GM19025 (cell line): ENCODE measurements around the gene ACOT11.
"Not testable (repeated sequence)": the region's sequence is repeated elsewhere in the genome, so short reads cannot be mapped to it uniquely, and the experiment has no call there.

Experiments
- ATAC-seq: cut with Tn5 transposase; IDR thresholded peaks from one replicate; pipeline ENCODE4 v1.9.1; 2021; ENCODE audit warnings: mild to moderate bottlenecking, low read depth, moderate library complexity; ENCODE audit not compliant: unreplicated experiment

Gene ACOT11

GRCh38 chr1:54606990-54607325 lies 58.9 kb downstream of the ACOT11 start:
- no peak for ATAC-seq

- no peak for ATAC-seq
These were observed 60.0 kb downstream of the ACOT11 start for GRCh38 chr1:54607821-54608565.

DNA sequence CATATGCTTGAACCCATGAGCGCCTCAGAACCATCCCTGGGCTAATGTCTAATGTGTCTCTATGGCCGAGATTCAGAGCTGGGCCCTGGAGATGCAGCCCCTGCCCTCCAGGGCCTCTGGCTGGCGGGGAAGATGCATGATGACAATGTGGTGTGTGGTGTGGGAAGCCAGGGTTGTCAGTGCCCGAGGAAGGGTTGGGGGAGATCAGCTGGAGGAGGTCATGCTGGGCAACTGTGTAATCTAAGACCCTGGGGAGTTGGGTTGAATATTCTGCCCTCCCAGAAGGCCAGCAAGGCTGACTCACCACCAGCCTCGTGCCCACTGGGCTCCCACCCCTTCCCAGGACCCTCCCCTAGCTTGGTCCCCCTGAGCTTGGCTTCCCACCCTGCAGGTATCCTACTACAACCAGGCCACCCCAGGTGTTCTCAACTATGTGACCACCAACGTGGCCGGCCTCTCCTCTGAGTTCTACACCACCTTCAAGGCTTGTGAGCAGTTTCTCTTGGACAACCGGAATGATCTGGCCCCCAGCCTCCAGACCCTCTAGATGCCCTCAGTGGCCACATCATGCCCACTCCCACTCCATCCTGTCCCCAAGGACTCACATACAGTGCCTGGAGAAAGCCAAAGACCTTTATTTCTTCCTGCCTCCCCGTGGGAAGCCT lies 60.7 kb downstream of the ACOT11 start:
- ATAC-seq: no peak

DNA sequence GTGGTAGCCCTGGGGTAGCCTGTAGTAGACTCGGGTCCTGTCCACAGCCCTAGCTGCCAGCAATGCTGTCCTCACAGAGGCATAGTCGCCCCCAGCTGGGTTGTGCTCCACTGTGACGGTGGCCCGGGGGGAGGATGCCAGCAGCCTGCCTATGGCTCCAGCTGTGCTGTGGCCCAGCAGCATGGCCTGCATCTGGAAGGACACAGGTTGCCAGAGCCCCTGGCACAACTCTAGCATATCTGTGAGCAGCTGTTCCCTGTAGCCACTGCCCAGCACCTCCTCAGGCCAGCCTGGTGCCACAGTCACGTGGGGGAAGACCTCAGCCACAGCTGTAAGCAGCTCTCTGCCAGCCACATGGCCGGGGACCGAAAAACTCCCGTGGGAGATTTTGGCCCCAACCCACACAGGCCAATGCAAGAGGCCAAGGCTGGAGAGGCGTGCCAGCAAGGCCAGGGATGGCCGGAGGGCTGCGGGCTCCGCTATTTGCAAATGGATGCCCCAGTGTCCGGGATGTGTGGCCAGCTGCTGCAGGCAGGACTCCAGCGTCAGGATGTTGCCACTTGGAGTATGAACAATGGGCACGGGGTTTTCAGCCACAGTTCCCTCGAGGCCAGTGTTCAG lies 61.4 kb downstream of the ACOT11 start:
- no peak for ATAC-seq

GRCh38 chr1:54610048-54610447 lies 62.0 kb downstream of the ACOT11 start:
- ATAC-seq: no peak

- ATAC-seq: no peak
These were observed 62.9 kb downstream of the ACOT11 start for GRCh38 chr1:54610601-54611580.

DNA sequence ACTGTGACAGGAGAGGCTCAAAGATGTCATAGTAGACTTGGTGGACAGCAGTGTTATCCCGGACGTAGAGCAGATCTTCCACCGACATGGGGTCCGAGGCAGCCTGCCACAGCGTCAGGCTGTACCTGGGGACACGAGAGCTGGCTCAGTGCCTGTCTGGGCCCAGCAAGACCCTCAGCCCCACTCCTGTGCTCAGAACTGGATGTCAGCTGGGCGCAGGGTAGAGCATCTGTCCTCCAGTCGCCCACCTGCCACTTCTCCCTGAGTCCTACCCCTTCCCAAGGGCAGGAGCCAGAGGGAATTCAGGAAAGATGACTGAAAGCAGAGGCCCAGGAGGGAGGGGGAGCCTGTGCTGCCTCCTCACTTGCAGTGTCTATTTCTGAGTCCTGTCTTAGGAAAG lies 63.6 kb downstream of the ACOT11 start:
- ATAC-seq: no peak

DNA sequence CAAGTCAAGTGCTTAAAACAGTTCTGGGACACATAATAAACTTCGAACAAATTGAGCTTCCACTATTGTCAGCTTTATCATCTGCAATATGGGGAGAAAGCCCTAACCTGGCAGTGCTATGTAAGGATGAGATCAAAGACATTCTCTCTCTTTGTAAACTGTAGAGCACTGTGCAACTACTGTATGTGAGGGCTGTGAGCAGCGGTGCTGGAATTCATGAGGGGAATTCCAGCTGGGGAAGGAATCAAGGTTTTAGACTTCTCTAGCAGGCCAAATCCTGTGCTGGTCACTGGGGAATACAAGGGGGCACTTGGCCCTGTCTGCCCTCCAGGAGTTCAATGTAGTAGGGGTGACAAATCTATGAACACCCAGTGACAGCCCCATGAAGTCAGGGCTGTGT lies 66.0 kb downstream of the ACOT11 start:
- no peak for ATAC-seq

DNA sequence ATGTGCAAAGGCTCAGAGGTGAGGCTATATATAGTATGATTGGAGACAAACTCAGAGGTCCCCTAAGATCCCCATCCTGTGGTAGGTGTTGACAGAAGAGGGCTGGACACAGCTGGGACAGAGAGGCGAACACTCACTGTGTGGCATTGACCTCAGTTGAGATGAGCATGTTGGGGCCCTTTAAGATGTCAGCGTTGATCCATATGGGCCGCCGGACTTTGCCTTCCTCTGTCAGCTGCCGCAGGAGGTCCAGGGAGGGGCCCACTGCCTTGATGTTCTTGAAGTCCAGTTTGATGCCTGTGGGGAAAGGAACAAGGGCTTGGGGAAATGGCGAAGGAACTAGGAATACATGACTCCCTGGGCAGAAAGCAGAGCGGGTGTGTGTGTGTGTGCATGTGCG lies 66.5 kb downstream of the ACOT11 start:
- ATAC-seq: no peak

GRCh38 chr1:54615531-54616279 lies 67.7 kb downstream of the ACOT11 start:
- ATAC-seq: no peak

GRCh38 chr1:54619749-54620148 lies 71.7 kb downstream of the ACOT11 start:
- ATAC-seq: no peak

- ATAC-seq: no peak
These were observed 75.4 kb downstream of the ACOT11 start, which contains the start of gene FAM151A for GRCh38 chr1:54623216-54624007. Gene FAM151A, minus strand, starts transcription at chr1:54623525. Its CDS starts 130 bp downstream, at chr1:54623395.

DNA sequence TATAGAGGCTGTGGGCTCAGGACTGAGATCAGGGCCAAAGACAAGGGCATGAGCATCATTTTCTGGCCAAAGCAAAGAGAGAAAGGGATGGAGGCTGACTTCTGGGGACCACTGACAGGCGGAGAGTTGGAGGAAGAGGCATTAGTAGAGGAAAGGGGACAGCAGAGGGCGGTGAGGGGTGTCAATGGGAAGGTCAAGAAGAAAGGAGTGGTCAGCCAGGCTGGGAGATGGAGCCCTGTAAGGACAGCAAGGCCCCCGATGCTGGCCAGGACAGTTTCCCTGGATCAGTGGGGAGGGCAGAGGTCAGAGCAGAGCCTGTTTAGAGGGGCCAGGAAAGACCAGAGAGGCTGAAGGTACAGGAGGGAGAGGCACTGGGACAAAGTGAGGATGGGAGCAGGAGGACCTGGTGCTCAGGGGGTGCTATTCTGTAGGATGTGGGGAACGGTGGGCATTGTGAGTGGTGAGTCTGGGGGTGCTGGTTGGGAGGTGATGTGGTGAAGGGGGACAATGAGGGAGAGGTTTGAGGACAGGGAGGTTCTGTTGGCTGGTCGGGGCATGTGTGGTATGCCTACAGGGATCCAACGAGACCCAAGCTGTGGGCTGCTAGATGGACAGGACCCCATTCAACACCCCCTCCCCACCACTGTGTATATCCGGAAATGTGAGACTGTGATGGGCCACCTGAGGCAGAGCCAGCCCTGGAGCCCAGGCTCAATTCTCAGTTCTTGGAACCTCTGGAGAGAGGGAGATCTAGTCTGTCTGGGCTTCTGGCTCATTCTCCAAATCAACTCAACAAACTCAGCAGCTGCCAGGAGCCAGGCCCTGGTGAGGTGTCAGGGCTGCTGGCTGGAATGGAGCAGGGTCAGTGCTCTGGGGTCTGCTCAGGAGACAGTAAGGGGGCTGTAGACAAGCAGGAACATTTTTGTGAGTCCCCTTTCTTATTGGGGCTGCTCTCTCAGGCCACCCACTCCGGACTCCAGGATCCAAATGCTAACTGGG lies 76.7 kb downstream of the ACOT11 start:
- ATAC-seq: no peak

DNA sequence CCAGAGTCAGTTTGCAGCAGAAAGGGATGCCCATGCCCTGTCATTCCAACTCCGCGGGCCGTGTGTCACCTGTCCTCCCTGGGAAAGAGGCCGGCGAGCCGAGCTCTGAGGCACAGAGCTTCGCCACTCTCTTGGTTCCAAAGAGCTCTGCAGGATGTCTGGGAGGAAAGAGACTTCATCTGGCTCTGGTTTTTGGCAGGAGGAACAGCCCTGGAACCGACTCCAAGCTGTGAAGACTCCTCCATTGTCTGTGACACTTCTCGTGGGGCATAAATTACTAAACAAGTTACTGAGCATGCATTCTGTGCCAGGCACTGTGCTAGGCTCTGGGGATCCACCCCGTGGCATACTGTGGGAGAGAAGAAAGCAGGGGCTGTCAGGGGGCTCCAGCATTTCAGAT lies 79.2 kb downstream of the ACOT11 start:
- ATAC-seq: no peak

GRCh38 chr1:54635804-54636203 lies 87.8 kb downstream of the ACOT11 start:
- not testable (repeated sequence) for ATAC-seq

- ATAC-seq: not testable (repeated sequence)
These were observed 88.7 kb downstream of the ACOT11 start for GRCh38 chr1:54636461-54637446.

- no peak for ATAC-seq
These were observed 92.3 kb downstream of the ACOT11 start for GRCh38 chr1:54640361-54640760.
